ENCODE results near the gene SRGAP2B.
"Not testable (repeated sequence)": the region's sequence is repeated elsewhere in the genome, so short reads cannot be mapped to it uniquely, and the experiment has no call there.

The SRGAP2B gene

DNA sequence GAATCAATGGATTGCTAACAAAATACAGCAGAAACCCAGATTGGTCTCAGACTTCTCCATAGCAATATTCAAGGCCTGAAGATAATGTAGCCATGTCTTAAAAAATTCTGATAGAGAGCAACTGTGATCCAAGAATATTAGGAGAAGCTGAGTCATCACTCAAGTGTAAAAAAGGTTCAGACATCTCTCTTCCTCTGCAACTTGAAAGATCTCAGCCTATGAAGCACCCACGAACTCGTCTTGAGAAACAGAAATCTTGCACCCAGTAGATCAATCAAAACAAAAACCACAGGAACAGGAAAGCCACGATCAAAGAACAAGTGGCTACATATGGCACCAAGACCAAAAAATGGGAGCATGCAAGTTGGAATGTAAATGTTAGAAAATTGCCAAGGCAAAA is 85.2 kb downstream of the SRGAP2B start:
- H3K27ac ChIP-seq (ENCODE audit: low read depth, low read length); H3K79me2 ChIP-seq (ENCODE audit: control insufficient read depth, insufficient read depth, low read length, unreplicated experiment); H3K36me3 ChIP-seq (ENCODE audit: insufficient read depth, low read length); H3K4me3 ChIP-seq (ENCODE audit: low read depth, low read length); H3K27me3 ChIP-seq (ENCODE audit: insufficient read depth, low read length); H3K4me1 ChIP-seq (ENCODE audit: control insufficient read depth, insufficient read depth, low read length, unreplicated experiment); H2AFZ ChIP-seq (ENCODE audit: low read length, unreplicated experiment): not testable (repeated sequence)

DNA sequence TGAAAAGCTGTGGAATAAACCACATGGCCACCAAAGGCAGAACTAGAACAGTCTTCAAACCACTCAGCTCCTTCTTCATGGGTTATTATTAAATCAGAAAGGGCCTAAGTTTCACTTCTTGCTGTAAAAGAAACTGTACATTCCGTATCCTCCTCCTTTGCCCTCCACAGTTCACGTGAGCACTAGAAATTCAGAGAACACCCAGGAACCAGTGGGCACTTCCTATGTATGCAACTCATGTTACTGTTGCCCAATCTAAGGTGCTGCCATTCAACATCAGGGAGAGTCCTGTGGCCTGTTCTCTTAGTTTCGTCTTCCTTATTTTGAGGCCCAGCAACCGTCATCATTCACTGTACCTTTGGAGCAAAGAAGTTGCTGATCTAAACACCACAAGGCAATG is 86.7 kb downstream of the SRGAP2B start:
- H3K36me3 ChIP-seq (ENCODE audit: insufficient read depth, low read length); H3K27ac ChIP-seq (ENCODE audit: low read depth, low read length); H3K79me2 ChIP-seq (ENCODE audit: control insufficient read depth, insufficient read depth, low read length, unreplicated experiment); H3K4me3 ChIP-seq (ENCODE audit: low read depth, low read length); H3K27me3 ChIP-seq (ENCODE audit: insufficient read depth, low read length); H2AFZ ChIP-seq (ENCODE audit: low read length, unreplicated experiment); H3K4me1 ChIP-seq (ENCODE audit: control insufficient read depth, insufficient read depth, low read length, unreplicated experiment): not testable (repeated sequence)

DNA sequence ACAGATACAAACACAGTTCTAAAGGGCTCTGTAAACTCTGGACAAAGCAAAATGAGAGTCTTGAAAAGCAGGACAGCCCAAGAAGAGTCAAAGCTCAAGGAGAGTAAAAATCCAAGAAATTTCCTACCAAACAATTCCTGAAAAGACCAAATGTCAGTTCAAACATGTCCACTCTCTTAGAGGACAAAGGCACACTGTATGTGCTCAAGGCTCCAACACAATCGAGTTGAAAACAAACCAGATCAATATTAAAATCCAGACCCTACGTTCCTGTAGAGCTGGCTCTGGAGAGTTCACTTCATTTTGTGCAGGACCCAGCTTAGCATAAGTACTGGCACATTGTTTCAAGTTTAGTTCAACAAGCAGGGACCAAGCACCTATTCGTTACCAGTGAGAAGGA is 90.0 kb downstream of the SRGAP2B start:
- not testable (repeated sequence) for H3K27me3 ChIP-seq (ENCODE audit: insufficient read depth, low read length); H3K36me3 ChIP-seq (ENCODE audit: insufficient read depth, low read length)

DNA sequence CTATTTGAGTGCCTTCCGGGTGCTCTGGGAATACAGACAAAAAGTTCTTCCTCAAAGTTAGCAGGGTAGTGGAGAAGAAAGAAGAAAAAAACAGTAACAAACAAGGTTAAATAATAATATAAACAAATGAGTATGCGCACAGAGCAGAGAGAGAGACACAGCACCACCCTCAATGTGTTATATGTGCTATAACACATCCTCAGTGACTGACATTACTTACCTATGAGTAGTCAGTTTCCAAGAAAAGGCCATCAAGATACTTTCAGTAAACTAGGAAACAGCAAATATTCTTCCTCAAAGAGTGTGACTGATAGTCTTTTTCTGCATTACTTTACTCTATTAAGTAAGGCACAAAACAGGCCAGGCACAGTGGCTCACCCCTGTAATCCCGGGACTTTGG is 93.7 kb downstream of the SRGAP2B start:
- H3K36me3 ChIP-seq (ENCODE audit: insufficient read depth, low read length); H3K27me3 ChIP-seq (ENCODE audit: insufficient read depth, low read length); H3K4me3 ChIP-seq (ENCODE audit: low read depth, low read length): not testable (repeated sequence)

More for the DNA sequence above, 90.0 kb downstream of the SRGAP2B start:
- H3K4me3 ChIP-seq (ENCODE audit: low read depth, low read length); H2AFZ ChIP-seq (ENCODE audit: low read length, unreplicated experiment); H3K27ac ChIP-seq (ENCODE audit: low read depth, low read length); H3K79me2 ChIP-seq (ENCODE audit: control insufficient read depth, insufficient read depth, low read length, unreplicated experiment); H3K4me1 ChIP-seq (ENCODE audit: control insufficient read depth, insufficient read depth, low read length, unreplicated experiment): not testable (repeated sequence)

DNA sequence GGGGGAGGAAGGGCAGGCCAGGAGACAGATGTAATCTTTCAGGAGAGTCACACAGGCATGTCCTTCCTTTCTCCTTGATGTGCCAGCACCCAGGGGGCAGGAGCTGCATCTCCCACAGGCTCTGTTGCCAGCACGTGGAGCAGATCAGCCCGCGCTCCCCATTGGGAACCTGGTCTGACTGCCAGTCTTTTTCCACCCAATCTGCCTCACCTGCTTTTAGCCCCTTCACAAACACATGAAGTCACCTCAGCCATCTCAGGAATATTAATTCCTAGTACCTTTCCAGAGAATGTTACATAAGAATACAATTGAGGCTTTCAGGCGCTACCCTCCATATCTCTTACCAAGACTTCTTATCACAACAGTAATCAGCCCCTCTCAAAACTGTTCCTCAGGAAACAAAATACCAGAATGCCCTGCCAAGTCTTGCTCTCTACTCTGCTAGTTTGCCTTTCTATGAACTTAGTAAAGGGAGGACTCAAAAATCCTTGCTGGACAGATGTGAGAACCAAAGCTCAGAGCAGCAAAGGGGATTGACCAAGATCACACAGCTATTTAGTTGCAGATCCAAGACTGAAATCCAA is 94.3 kb downstream of the SRGAP2B start:
- not testable (repeated sequence) for H3K27ac ChIP-seq (ENCODE audit: low read depth, low read length); H3K4me1 ChIP-seq (ENCODE audit: control insufficient read depth, insufficient read depth, low read length, unreplicated experiment); H3K4me3 ChIP-seq (ENCODE audit: low read depth, low read length); H3K36me3 ChIP-seq (ENCODE audit: insufficient read depth, low read length); H3K27me3 ChIP-seq (ENCODE audit: insufficient read depth, low read length); H2AFZ ChIP-seq (ENCODE audit: low read length, unreplicated experiment); H3K79me2 ChIP-seq (ENCODE audit: control insufficient read depth, insufficient read depth, low read length, unreplicated experiment)

More for the DNA sequence above, 93.7 kb downstream of the SRGAP2B start:
- not testable (repeated sequence) for H2AFZ ChIP-seq (ENCODE audit: low read length, unreplicated experiment); H3K79me2 ChIP-seq (ENCODE audit: control insufficient read depth, insufficient read depth, low read length, unreplicated experiment); H3K27ac ChIP-seq (ENCODE audit: low read depth, low read length); H3K4me1 ChIP-seq (ENCODE audit: control insufficient read depth, insufficient read depth, low read length, unreplicated experiment)

DNA sequence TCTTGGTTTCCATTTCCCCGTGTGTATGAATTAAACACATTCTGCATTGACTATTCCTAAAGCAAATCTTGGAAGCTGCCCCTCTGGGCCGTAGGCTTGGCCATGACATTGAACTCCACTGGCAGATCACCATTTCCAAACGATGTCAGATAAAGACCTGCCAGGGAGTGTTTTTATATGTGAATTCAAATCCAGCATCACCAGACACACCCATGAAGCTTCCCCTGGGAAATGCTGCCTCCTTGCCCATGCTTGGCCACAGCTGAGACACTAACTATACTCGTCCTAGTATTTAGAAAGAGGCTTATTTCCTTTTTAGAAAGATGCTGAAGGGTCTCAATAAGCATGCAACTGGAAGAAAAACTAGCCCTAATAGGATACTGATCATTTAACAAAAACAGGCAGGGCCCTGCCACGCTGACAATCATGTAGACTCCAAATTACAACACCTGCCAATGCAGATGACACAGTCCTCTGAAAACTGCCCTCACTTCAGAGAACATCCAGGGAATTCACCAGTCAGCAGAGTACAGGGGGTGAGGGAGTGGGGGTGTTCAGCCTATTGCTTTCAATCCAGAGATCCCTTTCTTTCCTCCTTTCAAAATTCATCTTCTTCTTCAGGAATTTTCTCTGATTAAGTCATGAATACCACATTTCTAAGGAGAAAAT is 94.9 kb downstream of the SRGAP2B start:
- not testable (repeated sequence) for H3K27ac ChIP-seq (ENCODE audit: low read depth, low read length); H3K4me3 ChIP-seq (ENCODE audit: low read depth, low read length); H2AFZ ChIP-seq (ENCODE audit: low read length, unreplicated experiment)

DNA sequence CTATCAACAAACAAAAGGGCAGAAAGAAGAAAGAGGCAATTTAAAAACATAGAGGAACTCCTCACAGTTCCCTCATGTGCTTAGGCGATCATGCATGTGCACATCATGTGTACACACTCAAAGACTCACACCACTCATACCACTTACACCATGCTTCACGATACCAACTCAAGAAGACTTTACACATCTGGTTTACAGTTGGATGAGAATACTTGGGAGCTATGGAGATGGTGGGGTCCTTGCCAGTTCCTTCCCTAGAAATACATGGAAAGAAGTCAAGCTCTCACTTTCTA is 96.2 kb downstream of the SRGAP2B start:
- not testable (repeated sequence) for H3K4me1 ChIP-seq (ENCODE audit: control insufficient read depth, insufficient read depth, low read length, unreplicated experiment); H3K4me3 ChIP-seq (ENCODE audit: low read depth, low read length); H3K36me3 ChIP-seq (ENCODE audit: insufficient read depth, low read length); H3K27me3 ChIP-seq (ENCODE audit: insufficient read depth, low read length); H3K27ac ChIP-seq (ENCODE audit: low read depth, low read length); H3K79me2 ChIP-seq (ENCODE audit: control insufficient read depth, insufficient read depth, low read length, unreplicated experiment); H2AFZ ChIP-seq (ENCODE audit: low read length, unreplicated experiment)

More for the DNA sequence above, 94.9 kb downstream of the SRGAP2B start:
- H3K27me3 ChIP-seq (ENCODE audit: insufficient read depth, low read length); H3K79me2 ChIP-seq (ENCODE audit: control insufficient read depth, insufficient read depth, low read length, unreplicated experiment); H3K36me3 ChIP-seq (ENCODE audit: insufficient read depth, low read length); H3K4me1 ChIP-seq (ENCODE audit: control insufficient read depth, insufficient read depth, low read length, unreplicated experiment): not testable (repeated sequence)

DNA sequence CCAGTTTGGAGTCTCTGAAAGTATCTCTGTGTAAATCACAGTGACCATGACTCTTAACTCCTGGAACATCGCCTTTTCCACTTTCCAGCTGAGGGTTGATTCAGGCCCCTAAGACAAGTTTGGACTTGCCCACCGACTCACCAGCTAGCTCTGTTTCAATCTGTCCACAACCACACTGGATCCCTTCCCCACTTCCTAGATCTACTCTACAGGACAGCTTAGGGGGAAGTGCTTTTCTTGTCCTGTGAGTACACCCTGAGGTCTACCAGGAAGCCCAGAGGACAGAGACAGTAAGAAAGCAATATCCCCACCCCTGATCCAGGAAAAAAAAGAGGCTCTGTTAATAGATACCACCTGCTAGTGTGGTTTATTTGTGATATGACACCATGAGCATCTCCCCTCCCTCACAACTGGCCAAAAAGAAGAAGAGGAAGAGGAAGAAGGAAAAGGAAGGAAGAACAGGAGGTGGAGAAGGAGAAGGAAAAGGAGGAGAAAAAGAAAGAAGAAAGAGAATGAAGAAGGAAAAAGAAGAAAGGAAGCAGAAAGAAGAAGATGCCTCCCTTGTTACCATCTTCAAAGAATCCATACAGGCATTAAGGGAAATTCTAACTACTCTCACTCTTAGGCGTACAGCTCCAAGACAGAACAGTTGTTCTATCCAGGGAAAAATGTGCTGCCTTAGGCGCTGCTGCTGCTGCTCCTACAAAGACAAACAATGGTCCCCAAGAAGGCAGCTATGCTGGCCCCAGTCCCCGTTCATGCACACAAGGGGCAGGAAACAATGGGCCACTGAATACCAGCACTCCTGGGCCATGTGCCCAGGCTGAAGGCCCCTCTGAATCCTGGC is 96.8 kb downstream of the SRGAP2B start:
- H2AFZ ChIP-seq (ENCODE audit: low read length, unreplicated experiment); H3K4me3 ChIP-seq (ENCODE audit: low read depth, low read length); H3K27ac ChIP-seq (ENCODE audit: low read depth, low read length); H3K36me3 ChIP-seq (ENCODE audit: insufficient read depth, low read length); H3K27me3 ChIP-seq (ENCODE audit: insufficient read depth, low read length); H3K79me2 ChIP-seq (ENCODE audit: control insufficient read depth, insufficient read depth, low read length, unreplicated experiment); H3K4me1 ChIP-seq (ENCODE audit: control insufficient read depth, insufficient read depth, low read length, unreplicated experiment): not testable (repeated sequence)

DNA sequence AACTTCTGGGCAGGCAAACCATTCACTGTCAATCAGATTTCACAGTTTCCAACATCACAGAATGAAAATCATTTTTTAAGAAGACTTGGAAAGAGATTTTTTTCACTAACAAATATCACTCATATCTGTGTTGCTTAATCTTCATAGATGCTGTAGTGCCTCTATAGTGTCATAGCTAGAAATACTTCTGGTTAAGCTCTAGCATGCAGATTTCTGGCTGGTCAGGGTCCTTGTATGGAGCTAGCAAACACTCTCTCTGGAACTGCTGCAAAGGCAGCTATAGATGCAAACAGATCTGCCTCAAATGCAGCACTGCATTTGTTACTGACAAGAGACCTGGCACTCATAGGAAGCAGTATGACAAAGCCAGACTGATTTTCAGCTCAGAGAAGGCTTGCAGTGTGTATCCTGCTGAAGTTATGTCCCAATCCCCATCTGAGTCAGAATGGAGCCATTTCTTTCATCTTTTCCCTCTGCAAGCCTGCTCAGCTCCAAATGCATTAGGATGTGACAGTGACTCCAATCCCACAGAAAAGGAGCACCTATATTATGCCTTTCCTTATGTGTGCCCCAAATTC is 99.2 kb downstream of the SRGAP2B start:
- H2AFZ ChIP-seq (ENCODE audit: low read length, unreplicated experiment); H3K4me3 ChIP-seq (ENCODE audit: low read depth, low read length); H3K4me1 ChIP-seq (ENCODE audit: control insufficient read depth, insufficient read depth, low read length, unreplicated experiment); H3K36me3 ChIP-seq (ENCODE audit: insufficient read depth, low read length); H3K27me3 ChIP-seq (ENCODE audit: insufficient read depth, low read length); H3K79me2 ChIP-seq (ENCODE audit: control insufficient read depth, insufficient read depth, low read length, unreplicated experiment): not testable (repeated sequence)
- H3K27ac ChIP-seq (ENCODE audit: low read depth, low read length): peak overlapping the region; percentile 37

DNA sequence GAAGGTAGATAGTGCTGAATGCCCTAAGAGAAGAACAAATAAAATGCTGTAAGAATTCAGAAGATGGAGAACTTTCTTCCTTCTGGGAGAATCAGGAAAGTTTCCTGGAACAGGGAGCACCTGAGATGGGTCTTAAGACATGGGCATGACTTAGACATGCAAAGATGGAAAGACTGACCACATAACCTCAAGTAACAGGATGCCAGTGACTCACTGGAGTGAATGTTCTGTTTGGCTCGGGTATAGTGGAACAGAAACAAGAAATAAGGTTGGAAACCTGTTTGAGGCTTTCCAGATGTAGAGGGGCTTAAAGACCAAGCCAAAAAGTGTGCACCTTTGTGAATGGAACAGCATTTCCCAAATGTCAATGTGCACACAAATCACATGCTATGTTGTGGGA is 102.2 kb downstream of the SRGAP2B start:
- not testable (repeated sequence) for H3K4me3 ChIP-seq (ENCODE audit: low read depth, low read length); H3K79me2 ChIP-seq (ENCODE audit: control insufficient read depth, insufficient read depth, low read length, unreplicated experiment); H3K27me3 ChIP-seq (ENCODE audit: insufficient read depth, low read length); H3K36me3 ChIP-seq (ENCODE audit: insufficient read depth, low read length); H3K4me1 ChIP-seq (ENCODE audit: control insufficient read depth, insufficient read depth, low read length, unreplicated experiment); H2AFZ ChIP-seq (ENCODE audit: low read length, unreplicated experiment)
- H3K27ac ChIP-seq (ENCODE audit: low read depth, low read length): 0 out of 2 replicates have a peak overlapping the region, but pooled peaks have one; percentile 37

DNA sequence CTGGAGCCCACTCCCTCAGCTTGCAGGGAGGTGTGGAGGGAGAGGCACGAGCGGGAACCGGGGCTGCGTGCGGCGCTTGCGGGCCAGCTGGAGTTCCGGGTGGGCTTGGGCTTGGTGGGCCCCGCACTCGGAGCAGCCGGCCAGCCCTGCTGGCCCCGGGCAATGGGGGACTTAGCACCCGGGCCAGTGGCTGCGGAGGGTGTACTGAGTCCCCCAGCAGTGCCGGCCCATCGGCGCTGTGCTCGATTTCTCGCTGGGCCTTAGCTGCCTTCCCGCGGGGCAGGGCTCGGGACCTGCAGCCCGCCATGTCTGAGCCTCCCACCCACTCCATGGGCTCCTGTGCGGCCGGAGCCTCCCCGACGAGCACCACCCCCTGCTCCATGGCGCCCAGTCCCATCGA is 104.5 kb downstream of the SRGAP2B start:
- H3K4me3 ChIP-seq (ENCODE audit: low read depth, low read length); H3K4me1 ChIP-seq (ENCODE audit: control insufficient read depth, insufficient read depth, low read length, unreplicated experiment); H3K27me3 ChIP-seq (ENCODE audit: insufficient read depth, low read length); H3K36me3 ChIP-seq (ENCODE audit: insufficient read depth, low read length); H3K79me2 ChIP-seq (ENCODE audit: control insufficient read depth, insufficient read depth, low read length, unreplicated experiment); H3K27ac ChIP-seq (ENCODE audit: low read depth, low read length); H2AFZ ChIP-seq (ENCODE audit: low read length, unreplicated experiment): not testable (repeated sequence)
